ENCODE data around the gene FOLR1.
A peak's percentile ranks its signal among the peaks of the same experiment; 100 is the strongest.

GRCh38 chr11:72238040-72238450 lies 46.1 kb downstream of the FOLR1 start:
- TF ChIP-seq POLR2A (IDR thresholded peaks at IDR 0.05) (no peak), CTCF (IDR thresholded peaks at IDR 0.05) (peak in 6 of 7 experiments; percentile 61 to 76 (median 64))

Data from body of pancreas (tissue), 4 donors.